DMS 273 (cell line): ENCODE measurements around the gene EIF5.
"Not testable (repeated sequence)": the region's sequence is repeated elsewhere in the genome, so short reads cannot be mapped to it uniquely, and the experiment has no call there.

Source experiments
- DNase-seq: peaks from one replicate; lab custom pipeline; 2025; ENCODE audit not compliant: unreplicated experiment; lab: John Stamatoyannopoulos, UW

Gene EIF5

GRCh38 chr14:103332143-103332919 is 1.7 kb upstream of the EIF5 start:
- no peak for DNase-seq

DNA sequence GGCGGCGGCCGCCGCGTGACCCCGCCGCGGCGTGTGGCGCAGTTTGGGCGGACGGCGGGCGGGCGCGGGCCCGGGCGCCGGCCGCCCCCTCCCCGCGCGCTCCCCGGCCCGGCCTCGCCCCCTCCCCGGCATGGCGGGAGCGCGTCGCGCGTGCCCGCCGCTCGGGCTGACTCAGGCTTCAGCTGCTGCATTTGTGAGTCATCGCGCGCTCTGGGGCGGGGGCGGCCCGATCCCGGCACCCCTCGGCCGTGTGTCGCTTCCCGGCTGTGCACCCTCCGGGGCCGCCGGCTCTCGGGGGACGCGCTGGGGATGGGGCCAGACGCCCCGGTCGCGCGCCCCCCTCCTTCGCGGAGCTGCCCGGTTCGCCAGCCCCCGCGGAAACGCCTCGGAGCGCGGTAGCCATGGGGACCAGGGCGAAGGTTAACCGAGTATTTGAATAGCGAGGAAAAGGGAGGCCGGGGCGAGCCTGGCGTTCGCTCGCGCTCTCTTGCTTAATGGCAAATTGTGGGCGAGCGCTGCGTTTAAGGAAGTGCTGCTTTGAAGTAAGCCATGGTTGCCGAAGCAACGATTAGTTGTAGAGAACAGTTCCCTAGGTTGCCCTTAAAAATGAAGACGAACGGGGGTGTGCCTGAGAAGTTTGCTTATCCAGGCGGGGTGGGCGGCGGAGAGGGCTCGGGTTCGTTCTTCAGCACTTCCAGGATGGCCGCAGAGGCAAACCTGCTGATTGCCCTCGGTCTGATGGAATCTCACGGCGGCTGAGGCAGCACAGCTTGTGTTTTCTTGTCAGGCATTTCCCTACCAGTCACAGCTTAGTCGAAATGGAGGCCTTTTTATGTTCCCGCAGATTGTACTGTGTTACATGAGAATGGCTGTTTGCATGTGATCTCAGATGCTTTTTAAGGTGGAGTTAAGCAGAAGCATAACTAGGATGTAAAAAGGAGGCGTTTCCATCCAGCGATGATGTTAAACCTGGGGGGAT is 896 bp downstream of the EIF5 start:
- peak; percentile 80 for DNase-seq

DNA sequence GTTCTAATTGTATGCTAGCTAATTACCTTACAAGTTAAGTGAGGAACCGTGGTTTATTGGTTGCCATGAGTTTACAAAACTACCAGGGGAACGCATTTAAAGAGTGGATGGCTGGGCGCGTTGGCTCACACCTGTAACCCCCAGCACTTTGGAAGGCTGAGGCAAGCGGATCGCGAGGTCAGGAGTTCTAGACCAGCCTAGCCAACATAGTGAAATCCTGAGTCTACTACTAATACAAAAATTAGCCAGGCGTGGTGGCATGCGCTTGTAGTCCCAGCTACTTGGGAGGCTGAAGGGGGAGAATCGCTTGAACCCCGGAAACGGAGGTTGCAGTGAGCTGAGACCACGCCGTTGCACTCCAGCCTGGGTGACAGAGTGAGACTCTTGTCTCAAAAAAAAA is 2.2 kb downstream of the EIF5 start:
- DNase-seq = no peak

DNA sequence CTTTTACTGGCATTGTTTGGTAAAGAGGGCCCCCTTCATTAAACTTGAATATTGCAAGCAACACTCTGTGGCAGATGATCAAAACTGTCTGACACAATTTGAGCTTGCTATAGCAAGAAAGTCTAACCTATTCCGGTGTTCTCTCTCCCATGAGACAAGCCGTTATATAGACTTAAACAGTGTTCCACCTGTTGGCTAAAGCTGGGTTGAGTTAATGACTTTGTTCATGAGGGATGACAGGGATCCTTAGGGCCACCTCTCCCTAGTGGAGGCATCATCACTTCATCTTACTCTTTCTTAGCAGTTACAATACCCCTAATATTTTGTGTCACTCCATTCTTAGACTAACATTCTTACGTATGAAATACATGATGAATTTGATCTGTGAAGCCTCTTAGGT is 3.8 kb downstream of the EIF5 start:
- no peak for DNase-seq

DNA sequence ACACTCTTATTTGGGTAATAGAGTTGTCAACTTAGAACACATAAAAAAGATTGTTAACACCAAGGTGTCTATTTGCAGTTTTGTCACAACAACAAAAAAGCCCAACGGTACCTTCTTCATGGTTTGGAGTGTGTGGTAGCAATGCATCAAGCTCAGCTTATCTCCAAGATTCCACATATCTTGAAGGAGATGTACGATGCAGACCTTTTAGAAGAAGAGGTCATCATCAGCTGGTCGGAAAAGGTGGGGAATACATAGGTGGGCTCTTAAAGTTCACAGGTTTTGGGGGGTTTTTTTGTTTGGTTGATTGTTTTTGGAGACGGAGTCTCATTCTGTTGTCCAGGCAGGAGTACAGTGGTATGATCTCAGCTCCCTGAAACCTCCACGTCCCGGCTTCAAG is 5.5 kb downstream of the EIF5 start:
- no peak for DNase-seq

DNA sequence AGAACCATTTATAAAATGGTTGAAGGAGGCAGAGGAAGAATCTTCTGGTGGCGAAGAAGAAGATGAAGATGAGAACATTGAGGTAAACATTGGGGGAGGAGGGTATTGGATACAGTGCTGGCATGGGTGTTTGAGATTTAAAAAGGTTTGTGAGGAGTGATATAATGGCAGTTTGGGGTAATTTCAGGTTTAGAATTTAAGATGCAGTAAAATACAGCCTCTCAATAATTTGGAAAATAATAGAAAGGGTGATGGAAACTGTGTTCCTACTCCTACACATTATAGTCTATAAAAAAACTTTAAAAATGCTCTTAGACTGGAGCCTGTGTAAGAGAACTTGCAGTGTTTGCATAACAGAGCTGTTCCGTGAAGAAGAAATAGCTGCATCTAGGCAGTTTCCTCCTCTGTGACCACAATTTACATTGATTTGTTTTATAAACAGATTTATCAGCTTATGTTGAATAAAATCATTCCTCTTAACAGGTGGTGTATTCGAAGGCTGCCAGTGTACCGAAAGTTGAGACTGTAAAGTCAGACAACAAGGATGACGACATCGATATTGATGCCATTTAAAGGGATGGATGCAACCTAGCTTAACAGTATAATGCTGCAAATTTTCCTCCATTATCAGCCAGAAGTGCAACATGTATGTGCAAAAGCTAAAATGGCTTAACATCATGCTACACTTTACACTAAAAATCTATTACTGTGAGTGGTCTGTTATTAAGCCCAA is 6.6 kb downstream of the EIF5 start:
- no peak for DNase-seq

DNA sequence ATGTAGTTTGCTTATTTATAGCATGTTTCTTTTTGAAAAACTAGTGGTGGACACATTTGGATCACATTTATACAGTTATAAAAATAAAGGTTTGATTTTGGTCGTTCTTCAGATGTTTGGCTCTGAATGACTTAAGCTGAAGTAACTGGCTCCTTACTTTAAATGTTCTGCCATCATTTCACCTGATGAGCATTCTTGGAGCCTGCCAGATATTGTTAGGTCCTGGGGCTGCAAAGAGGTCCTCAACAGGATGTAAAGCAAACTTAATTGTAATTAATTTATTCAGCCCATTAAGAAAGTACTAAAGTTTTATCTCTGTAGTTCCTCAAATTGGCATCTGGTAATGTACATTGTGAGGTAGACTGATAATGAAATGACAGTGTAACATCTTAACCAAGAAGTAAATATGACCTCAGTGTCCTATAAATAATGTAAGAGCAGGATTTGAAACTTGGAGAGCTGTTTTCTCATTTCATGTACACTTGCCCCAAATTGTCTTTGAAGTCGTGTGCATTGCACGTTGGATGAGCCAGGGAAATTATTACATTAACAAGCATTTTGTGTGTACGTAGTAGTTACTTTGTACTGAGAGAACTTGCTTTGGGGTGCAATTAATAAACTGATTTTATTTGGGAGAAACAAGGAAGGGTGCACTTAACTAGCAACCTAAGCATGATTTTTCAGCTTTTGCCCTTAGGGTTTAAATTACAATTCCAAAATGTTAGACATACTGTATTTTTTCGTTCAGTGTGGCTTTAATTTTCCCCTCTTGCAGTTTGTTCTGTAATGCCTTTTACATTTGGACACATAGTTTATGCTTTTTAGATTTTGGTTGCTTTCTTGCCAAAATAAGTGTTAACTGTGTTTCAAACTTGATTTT is 7.5 kb downstream of the EIF5 start:
- DNase-seq = no peak

- DNase-seq = peak; percentile 36
Measured at GRCh38 chr14:103343164-103343879, 9.3 kb downstream of the EIF5 start.

- DNase-seq = no peak
Measured at GRCh38 chr14:103343905-103344797, 10.1 kb downstream of the EIF5 start.

DNA sequence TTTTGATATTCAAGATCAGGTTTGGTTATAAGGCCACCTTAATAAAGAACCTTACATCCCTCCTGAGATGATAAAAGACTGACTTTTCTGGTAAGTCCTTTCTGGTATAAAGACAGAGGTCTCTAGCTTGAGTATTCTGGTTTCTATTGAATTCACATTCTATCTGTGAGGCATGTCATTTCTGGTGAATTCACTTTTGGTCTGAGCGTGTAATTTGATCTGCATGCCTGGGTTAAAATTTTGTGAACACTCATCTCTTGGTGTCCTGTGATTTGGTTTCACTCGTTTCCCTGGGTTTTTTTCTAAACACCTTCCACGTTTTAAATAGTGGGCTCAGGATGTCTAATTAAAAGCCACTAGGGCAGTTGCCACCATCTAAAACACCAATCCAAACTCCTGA is 12.2 kb downstream of the EIF5 start:
- no peak for DNase-seq

DNA sequence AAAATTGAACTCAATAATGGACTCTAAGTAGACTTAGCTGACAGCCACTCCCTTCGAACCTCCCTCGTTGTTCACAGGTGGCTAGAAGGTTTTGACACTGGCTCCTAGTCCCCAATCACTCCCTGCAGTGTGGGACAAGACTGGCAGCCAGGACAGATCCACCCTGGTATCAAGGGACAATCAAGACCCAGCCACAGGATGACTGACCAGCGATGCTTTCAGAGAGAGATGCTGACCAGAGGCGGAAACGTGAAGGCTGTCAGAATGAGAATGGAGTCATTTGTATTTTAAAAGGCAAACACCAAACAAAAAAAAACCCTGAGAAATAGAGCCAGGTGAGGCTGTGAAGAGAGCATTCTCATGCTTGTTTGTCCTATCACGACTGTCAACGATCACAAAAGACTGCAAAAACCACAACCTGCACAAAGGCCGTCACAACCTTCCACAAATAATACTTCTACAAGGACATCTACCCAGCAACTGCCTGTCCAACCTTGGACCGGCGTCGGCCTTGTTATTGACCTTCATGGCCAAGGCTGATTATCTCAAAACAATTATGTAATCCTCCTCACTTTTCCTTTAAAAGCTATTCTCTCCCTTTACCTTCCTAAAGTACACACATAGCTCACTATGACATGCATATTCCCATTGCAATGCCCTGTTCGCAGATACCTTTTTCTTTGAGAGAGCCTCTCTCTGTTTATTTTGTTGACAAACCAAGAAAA is 13.2 kb downstream of the EIF5 start:
- DNase-seq = no peak

- no peak for DNase-seq
Measured at GRCh38 chr14:103348154-103348553, 14.1 kb downstream of the EIF5 start.

GRCh38 chr14:103349982-103350381 is 15.9 kb downstream of the EIF5 start:
- no peak for DNase-seq

DNA sequence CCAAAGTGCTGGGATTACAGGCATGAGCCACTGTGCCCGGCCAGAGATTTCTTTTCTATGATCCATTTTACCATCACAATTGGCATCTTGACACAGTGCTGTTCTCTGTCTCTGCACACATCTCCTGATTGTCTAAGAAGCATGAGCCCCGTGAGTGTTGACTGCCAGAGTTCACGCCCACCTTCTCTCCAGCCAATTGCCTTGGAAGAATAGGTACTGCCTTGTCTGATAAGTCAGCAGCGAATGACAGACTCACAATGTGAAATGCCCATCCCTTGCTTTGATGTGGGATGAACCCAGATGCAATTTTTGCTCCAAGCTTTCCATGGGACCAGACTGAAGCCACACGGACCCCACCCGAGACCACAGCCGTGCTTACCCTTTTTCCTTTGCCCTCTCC is 19.3 kb downstream of the EIF5 start:
- no peak for DNase-seq

- DNase-seq = no peak
Measured at GRCh38 chr14:103354141-103354540, 20.1 kb downstream of the EIF5 start.

- DNase-seq = no peak
Measured at GRCh38 chr14:103356024-103356682, 22.1 kb downstream of the EIF5 start.

- DNase-seq = not testable (repeated sequence)
Measured at GRCh38 chr14:103357552-103357951, 23.5 kb downstream of the EIF5 start.

DNA sequence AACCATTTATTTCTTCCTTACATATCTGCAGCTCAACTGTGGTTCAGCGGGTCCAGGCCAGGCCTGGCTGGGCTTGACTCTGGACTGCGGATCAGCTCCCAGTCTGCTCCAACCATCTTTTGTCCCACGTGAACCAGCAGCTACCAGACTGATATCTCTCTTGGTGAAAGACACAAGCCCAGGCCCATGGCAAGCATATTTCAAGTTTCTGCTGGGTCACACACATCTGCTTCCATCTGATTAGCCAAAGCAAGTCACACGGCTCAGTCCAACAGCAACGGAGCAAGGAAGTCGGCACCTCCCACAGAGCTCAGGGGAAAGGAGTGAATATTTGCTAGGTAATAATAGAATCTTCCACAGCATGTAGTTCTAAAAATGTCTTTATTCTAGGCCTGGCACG is 26.5 kb downstream of the EIF5 start:
- no peak for DNase-seq
